Stimulated activated CD8-positive, alpha-beta memory T cell treated with anti-CD3 and anti-CD28 coated beads, Interleukin-4, amount 100 ng/mL, for 48 hours (primary cell): ENCODE measurements around the gene XYLT1.

Experiments used
- DNase-seq: peaks from one replicate; pipeline ENCODE4 v3.0.0-alpha.2; 2020

The XYLT1 gene

DNA sequence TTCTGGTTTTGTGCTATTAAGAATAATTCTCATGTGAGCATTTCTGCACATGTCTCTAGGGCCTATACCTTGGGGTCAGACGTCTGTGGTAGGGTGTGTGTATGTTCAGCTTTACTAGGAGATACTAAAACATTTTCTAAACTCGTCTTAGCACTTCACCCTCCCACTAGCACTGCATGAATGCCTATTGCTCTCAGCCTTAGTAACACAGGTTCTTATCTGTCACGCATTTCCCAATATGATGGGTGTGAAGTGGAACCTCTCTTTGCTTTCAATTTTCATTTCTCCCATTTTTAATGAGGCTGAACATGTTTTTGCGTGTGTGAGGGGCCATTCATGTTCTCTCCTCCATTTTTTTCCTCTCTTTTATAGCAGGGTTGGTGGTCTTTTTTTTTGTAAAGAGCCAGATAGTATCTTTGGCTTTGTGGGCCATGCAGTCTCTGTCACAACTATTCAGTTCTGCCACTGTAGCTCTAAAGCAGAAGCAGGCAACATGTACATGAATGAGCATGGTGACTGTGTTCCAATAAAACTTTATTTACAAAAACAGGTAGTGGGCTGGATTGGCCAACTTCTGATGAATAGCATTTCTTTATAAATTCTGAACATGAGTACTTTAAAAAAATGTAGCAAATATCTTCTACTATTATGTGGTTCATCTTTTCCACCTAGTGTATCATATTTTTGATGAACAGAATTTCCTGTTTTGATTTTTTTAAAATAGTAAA, 354.0 kb downstream of the XYLT1 start:
- DNase-seq, result no peak

DNA sequence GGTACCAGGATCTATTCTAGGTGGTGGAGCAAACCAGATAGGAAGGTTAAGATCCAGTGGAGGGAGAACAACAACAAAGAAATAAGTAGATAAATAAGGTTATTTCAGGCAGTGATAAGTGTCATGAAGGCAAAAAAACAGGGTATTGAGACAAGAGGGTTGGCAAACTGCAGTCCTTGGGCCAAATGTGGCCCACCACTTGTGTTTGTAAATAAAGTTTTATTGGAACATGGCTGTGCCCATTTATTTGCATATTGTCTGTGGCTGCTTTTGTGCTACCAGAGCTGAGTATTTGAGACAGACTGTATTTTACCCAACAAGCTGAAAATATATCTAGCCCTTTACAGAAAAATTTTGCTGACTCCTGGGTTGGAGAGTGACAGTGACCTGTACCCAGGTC, 361.3 kb downstream of the XYLT1 start:
- no peak for DNase-seq

DNA sequence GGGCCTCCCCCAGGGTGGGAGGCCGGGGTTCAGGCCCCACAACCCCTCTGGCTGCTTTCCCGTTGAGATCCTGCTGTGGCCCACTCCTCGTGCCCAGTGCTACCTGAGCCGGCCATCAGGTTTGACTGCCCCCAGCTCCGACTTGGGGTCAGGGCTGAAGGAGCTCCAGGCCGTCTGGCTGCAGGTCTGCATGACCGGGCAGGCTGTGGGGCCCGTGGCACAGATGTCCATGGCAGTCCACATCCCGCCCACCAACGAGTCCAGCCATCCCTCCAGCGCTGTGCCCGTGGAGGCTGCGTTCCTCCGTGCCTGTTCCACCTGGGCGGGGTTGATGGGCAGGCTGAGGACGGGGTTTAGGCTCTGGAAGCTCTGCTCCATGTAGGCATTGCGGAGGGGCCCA, 362.2 kb downstream of the XYLT1 start:
- DNase-seq, result no peak

DNA sequence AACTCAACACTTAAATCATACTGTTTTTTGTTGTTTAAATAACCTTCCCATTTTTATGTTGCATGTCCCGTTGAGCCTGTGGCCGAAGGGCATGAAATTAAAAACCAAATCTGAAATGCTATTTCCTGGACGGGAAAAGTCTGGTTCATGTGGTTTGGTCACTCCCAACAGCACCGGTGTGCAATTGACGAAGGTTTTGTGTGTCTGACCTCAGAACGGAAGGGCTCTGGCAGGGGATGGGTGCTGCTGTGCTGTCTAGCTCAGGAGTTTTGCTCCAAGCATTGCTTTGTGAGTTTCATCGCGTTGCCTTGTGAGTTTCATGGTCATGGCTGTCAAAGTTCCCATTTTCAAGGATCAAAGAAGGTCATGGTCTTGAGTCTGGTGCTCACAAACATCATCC, 363.3 kb downstream of the XYLT1 start:
- no peak for DNase-seq

DNA sequence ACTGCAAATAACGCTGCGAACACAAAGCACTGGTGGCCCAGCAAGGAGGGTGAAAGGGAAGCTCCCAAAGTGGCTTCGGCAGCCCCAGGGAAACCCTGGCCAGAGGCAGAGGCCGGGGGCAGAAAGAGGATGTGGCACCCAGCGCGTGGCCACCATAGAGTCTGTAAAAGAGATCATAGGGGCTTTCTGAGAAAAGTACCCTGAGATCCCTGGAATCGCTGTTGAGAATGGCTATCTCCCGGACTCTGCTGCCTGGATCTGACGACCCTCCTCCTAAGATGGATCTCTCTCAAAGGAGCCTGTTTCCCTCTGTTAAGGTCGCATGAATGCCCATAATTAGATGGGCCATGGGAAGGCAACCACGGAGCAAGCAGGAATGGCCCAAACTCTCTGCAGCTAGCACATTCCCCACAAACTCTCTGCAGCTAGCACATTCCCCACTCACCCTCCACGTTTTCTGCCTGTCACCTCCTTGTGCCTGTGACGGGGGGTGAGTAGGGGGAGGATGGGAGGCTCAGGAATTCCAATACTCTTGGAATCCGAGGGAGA, 364.4 kb downstream of the XYLT1 start:
- DNase-seq, result no peak

DNA sequence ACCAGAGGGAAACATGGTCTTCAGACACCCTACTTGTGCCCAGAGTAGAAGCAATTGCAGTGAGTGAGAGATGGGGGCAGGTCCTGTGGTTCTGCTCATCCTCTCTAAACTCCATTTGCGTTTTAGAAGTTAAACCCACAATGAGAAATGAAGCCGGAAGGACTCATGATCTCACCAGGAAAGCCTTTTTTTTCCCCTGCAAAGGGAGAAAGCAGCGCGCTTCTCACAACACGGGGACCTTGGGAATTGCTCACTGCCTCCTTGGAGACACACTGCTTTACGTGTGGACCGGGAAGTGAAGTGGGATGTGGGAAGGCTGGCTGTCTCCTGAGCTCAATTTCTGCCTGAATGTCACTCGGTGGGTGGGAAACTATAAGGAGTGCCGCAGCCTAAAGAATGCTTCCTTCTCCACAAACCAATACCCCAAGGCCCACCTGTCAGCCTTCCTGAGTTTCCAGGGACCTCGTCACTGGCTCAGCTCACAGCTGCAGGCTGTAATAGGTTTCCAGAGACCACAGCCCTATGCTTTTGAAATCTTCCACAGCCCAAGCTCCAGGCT, 365.4 kb downstream of the XYLT1 start:
- DNase-seq, result no peak

DNA sequence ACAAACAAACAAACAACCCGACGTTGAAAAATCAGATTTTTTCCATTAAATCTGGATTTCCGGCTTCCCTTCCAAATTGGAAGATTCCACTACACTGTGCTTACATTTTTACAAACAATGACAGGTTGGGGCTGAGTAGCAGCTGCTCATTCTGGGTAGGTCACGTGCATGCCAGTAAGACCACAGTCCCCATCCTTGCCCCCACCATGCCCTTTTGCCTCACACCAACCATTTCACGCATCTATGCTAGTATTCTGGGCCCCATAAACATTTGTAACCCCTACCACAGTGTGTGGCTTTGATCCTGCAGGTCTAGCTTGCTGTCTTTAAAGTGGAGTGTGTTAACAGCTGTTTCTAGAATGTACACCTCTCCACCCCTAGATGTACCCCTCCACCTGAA, 366.1 kb downstream of the XYLT1 start:
- DNase-seq, result no peak

DNA sequence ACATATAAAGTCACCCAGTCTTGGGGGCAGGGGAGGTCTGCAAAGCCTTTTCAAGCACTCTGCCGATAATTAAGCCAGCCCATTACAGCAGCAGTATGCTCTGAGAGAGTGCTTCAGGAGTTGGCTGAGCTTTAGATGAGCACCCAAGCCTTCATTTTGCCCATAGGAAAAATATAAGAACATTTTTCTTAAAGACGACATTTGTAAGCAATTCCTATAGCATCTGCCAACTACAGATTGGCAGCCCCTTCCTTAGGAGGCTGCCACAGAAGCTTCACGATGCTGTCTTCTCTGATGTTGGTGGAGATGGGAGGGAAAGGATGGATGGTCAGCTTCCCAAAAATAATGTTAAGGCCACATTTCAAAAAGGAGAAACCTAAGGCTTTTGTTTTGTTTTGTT, 367.5 kb downstream of the XYLT1 start:
- no peak for DNase-seq

DNA sequence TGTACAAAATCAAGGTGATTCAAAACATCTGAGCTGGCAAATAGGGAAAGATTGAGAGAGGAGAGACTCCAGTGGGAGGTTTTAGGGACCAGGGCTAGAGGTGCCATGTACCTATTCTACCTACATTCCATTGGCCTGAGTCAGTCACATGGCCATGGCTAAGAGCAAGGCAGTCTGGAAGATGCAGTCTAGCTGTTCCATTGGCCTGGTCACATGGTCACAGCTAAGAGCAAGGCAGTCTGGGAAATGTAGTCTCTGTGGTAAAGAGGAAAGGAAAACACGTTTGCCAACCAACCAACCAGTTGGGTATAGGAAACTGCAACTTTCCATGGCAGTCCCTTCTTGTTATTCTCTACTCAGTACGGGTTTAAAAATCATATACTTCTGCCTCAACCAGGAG, 369.1 kb downstream of the XYLT1 start:
- no peak for DNase-seq

DNA sequence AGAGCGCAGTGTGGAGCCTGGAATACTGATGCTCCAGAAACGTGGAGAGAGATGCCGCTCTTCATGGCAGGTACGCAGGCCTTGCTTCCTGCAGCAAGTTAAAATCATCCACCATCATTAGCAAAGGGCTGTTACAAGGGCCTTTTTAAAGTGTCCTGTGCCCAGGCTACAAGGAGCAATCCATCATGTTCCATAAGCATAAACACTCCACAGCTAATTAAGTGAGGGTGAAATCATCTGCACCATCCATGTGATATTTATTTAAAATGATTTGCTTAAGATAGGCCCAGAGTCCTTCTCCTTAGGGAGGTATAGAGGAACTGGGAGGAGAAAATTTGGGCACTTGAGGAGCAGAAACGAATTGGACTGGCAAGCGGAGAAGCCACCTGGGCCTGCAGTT, 372.1 kb downstream of the XYLT1 start:
- no peak for DNase-seq

DNA sequence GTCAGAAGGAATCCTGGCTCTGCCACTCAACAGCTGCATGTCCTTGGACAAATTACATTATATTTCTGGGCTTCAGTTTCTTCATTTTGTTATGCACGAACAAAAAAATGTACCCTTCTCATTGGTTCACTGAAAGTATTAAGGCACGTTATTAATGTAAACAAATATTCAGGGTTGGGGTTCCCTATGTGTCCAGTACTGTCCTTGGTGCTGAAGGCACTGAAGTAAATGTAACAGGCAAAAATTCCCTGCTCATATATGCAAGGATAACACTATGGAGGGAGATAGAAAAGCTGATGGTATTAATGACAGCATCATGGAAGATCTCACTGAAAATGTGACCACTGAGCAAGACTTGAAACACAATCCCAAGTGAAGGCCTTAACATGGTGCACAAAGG, 386.6 kb downstream of the XYLT1 start:
- no peak for DNase-seq

DNA sequence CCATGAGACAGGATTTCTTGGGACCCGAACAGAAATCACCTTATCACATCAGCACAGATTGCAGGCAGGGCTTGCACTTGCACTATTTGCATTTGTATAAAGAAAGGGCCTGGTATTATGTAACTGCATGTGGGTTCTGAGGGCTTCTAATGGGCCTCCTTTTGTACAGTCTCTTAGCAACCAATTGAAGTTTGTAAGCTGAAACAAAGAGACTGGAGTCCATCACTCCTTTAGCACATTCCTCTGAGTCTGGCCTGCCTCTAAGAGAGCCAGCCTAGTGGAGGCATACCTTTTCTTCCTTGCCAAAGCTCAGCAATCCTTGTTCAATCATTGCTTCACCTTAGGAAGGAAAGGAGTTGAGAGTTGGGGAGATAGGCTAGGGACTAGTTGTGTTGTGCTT, 387.1 kb downstream of the XYLT1 start:
- no peak for DNase-seq

DNA sequence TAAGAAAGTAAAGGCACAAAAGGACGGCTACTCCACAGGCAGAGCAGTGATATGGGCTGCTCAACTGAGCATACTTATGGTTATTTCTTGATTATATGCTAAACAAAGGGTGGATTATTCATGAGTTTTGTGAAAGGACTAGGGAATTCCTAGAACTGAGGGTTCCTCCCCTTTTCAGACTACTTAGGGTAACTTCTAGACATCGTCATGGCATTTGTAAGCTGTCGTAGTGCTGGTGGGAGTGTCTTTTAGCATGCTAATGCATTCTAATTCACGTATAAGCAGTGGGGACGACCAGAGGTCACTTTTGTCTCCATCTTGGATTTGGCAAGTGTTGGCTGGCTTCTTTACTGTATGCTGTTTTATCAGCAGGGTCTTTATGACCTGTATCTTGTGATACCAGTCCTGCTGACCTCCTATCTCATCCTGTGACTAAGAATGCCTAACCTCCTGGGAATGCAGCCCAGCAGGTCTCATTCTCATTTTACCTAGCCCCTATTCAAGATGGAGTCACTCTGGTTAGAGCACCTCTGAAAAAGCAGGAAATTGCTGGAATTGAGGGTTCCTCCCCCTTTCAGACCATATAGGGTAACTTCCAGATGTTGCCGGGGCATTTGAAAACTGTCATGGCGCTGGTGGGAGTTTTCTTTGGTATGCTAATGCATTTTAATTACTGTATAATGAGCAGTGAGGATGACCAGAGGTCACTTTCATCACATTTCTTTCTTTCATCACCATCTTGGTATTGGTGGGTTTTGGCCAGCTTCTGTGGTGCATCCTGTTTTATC, 388.5 kb downstream of the XYLT1 start:
- DNase-seq, result no peak

DNA sequence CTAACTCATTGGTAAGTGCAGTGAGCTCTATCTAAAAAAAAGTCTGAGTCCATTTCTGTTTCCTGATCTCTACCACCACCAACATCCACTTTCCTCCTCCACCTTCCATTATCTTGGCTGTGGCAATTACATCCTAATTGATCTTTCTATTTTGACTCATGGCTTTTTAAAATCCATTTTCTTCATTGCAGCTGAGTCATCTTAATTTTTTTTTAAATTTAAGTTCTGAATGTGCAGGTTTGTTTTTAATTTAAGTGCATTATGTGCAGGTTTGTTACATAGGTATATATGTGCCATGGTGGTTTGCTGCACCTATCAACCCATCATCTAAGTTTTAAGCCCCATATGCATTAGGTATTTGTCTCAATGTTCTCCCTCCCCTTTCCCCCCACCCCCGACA, 390.7 kb downstream of the XYLT1 start:
- DNase-seq, result no peak

DNA sequence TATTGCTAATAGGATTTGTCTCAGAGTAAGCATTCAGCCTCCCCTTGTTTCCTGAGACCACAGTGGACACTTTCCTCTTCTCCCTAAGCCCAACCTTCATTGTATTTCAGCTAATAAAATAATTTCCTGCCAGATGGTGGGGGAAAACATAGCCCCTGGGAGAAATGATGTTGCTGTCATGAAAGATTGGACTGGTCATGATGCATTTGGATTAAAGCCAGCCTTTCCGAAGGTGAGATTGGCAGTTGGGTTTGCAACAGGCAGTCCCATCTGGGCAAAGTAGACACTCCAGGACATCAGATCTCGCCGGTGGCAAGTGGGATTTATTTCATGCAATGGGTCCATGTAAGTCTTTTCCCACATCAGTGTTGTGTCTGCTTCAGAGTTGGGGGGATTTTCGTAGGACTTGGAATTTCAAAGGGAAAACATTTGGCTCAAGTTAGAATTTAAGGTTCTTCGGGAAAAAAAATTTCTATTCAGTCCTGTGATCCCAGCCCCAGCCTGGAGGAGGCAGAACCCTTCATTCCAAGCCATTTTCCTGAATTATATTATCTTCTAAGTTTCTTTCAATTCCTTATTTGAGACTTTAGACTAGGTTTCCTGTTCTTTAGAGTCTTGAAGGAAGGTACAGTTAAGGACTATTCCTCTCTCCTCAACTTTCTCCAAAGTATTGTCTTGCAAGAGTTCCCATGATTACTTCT, 391.7 kb downstream of the XYLT1 start:
- DNase-seq, result no peak

DNA sequence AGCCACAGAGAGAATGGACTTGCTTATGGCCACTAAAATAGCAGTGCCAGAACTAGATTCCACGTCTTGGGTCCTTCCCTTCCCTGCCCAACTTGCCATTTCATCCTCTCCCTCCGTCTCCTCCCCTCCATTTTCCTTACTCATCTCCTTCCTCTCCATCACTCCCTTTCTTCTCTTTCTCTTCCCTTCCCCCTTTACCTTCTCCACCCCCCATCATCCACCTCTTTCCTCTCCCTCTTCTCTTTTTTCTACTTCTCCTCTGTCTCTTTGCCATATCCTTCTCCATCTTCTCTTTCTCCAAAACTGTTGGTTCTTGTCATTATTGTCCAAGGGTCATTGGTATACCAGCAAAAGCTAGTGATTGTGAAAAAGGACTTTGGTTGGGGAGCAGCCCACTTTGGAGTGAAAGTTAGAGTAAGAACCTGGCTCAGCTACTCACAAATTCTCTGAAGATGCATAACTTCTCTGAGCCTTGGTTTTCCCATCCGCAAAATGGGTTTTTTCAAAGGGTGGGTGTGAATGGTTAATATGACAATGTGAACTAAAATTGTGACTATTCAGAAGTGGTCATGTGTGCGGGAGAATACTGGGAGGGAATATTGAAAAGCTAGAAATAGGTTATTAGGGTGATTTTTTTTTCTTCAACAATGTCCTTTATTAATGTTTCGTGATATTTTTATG, 393.8 kb downstream of the XYLT1 start:
- DNase-seq, result no peak

DNA sequence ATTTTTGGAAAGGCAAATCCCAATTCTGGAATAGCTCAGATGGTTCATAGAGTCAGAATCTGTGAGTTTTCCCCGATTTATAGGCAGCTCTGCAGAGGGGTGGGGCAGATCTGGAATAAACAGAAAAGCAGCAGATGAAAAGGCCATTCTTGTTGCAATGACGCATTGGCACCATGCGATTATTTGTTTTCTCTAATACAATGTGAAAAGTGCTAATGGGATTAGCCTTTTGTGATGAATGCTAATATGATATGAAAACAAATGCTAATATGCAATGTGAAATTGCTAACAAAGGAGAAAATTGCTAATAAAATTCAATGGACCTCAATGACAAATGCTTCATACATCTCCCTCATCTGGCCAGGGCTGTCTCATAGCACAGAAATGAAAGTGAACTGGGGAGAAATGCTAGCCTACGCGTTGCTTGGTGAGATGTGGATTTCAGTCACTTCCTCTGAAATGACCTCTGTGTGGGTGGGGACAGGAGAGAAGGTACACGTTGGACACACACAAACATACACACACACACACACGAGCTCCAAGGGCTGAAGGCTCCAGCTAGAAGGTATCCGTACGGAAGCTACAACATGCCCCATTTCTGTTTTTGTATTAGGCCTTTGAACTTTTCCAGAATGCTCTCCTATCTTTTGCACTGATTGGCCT, 394.5 kb downstream of the XYLT1 start:
- DNase-seq, result no peak

DNA sequence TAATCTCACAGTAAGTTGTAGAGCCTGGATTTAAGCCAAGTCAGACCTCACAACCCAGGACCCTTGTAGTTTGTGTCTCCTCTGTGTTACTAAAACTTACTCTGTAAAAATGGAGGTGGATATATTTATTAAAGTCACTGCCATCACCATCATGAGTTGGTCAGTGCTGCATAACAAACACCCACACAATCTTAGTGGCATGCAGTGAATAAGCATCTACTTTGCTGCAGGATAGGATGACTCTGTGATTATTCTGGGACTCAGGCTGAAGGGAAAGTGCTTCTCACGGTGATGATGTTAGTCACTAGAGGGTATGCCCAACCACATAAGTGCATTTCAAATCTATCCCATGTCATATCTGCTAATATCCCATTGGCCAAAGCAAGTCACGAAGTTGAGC, 398.7 kb downstream of the XYLT1 start:
- DNase-seq, result no peak

DNA sequence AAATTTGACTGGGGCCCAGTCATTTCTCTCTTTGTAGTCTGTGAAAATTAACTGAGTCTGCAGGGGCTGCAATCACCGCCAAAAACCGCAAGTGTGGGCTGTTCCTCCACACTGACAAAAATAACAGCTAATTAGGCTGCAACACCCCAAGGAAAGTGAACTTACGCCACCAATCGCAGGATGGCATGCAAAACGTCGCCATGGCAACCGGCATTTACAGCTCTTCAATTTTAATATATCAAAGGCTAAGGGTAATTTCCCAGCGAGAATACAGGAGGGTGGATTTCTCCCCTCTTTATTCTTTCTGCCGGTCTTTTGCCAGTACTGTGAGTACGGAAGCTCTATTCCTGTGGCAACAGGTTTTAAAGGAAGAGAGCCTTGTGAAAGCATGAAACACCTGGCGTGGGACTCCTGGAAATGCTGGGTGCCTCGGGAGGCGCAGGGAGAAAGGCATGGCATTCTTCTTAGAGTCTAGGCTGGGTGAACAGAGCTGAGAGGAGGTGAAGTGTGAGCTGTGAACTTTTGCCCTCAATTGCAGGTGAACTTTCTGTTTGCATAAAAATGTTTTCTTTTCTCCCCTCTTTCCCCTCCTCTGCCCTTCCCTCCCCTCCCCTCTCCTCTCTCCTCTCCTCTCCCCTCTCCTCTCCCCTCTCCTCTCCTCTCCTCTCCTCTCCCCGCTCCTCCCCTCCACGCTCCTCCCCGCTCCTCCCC, 399.7 kb downstream of the XYLT1 start:
- DNase-seq, result peak; percentile 80

DNA sequence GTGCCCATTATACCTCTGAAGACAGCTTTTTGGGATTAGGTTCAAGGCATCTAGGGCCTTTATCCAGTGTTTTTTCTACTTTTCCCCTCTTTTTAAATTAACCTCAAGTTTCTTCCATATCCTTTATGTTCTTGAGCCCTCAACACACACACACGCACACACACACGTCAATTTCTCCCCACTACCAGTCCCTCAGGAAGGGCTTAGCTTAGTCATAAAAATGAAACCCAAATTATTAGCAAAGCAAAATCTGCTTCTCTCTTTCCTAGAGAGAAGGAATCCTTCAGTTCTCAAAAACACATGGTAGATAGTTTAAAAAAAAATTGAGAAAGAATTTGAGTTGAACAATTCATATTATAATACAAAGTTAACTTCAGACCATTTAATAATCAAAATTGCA, 401.1 kb downstream of the XYLT1 start:
- no peak for DNase-seq

DNA sequence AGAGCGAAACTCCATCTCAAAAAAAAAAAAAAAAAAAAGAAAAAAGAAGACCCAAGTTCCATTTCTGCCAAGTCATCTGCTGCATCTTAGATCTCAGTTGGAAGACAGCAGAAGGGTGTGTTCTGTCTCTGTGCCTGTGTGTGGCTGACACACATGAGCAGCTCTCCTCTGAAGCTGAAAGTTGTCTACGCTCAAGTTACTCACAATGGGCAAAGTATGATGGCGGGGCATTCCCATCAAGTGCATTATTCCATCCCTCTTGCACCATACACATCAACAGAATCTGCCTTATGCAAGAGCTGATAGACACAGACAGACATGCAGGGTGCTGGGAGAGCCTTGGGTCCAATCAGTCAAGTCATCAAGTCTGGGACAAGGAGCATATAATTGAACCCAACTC, 402.2 kb downstream of the XYLT1 start:
- DNase-seq, result no peak

DNA sequence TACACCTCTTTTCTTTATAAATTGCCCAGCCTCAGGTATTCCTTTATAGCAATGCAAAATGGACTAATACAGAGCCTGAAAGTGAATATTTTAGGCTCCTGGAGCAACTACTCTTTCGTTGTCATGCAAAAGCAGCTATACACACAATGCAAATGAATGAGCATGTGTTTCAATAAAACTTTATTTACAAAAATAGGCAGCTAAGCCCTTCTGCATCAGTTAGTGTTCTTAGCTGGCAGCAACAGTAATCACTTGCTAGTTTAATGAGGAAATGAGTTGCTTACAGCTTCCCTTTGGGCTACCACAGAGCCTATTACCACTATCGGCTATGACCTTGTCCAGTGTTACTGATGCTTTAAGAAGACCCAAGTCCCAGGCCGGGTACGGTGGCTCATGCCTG, 402.9 kb downstream of the XYLT1 start:
- DNase-seq, result no peak
